Loucy (cell line): ENCODE data around the gene HDGFL2.
A peak's percentile ranks its signal among the peaks of the same experiment; 100 is the strongest.

Source experiments
- CTCF ChIP-seq: fragments of 200-600 bp; sonication (generic); conservative IDR thresholded peaks from 2 replicates; pipeline ENCODE4 v1.5.1; 2014; ENCODE audit warnings: mild to moderate bottlenecking, antibody characterized with exemption, low read length
- EZH2phosphoT487 ChIP-seq: fragments of 200-600 bp; IDR thresholded peaks from 2 replicates; pipeline ENCODE4 v1.6.1; 2018; ENCODE audit warnings: antibody characterized with exemption, mild to moderate bottlenecking, moderate library complexity, borderline replicate concordance

GRCh38 chr19:4523306-4524110, 51.4 kb downstream of the HDGFL2 start:
- TF ChIP-seq CTCF: peak; percentile 75
- TF ChIP-seq EZH2phosphoT487: no peak
